Cerebellar nuclear complex (tissue), 1 donor: ENCODE measurements around the gene FBXL13.
"Not testable (repeated sequence)": the region's sequence is repeated elsewhere in the genome, so short reads cannot be mapped to it uniquely, and the experiment has no call there.

Experiments used
- DNase-seq, 2 experiments: peaks; one replicate each; lab custom pipeline; 2025; lab: John Stamatoyannopoulos, UW

FBXL13 gene

DNA sequence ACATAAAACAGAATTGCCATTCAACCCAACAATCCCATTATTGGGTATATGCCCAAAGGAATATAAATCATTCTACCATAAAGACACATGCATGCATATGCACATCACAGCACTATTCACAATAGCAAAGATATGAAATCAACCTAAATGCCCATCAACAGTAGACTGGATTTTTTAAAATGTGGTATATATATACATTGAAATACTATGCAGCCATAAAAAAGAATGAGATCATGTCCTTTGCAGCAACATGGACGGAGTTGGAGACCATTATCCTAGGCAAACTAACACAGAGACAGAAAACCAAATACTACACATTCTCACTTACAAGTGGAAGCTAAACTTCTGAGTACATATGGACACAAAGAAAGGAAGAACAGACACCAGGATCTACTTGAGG lies 51.0 kb downstream of the FBXL13 start:
- not testable (repeated sequence) for DNase-seq

DNA sequence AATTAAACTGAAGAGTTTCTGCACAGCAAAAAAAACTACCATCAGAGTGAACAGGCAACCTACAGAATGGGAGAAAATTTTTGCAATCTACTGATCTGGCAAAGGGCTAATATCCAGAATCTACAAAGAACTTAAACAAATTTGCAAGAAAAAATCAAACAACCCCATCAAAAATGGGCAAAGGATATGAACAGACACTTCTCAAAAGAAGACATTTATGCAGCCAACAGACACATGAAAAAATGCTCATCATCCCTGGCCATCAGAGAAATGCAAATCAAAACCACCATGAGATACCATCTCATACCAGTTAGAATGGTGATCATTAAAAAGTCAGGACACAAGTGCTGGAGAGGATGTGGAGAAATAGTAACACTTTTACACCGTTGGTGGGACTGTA lies 53.1 kb downstream of the FBXL13 start:
- DNase-seq = not testable (repeated sequence)

DNA sequence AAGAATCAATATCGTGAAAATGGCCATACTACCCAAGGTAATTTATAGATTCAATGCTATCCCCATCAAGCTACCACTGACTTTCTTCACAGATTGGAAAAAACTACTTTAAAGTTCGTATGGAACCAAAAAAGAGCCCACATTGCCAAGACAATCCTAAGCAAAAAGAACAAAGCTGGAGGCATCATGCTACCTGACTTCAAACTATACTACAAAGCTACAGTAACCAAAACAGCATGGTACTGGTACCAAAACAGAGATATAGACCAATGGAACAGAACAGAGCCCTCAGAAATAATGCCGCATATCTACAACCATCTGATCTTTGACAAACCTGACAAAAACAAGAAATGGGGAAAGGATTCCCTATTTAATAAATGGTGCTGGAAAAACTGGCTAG lies 53.7 kb downstream of the FBXL13 start:
- DNase-seq = not testable (repeated sequence)

DNA sequence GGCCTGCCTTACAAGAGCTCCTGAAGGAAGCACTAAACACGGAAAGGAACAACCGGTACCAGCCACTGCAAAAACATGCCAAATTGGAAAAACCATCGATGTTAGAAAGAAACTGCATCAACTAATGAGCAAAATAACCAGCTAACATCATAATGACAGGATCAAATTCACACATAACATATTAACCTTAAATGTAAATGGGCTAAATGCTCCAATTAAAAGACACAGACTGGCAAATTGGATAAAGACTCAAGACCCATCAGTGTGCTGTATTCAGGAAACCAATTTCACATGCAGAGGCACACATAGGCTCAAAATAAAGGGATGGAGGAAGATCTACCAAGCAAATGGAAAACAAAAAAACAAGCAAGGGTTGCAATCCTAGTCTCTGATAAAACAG lies 56.3 kb downstream of the FBXL13 start:
- DNase-seq = not testable (repeated sequence)

DNA sequence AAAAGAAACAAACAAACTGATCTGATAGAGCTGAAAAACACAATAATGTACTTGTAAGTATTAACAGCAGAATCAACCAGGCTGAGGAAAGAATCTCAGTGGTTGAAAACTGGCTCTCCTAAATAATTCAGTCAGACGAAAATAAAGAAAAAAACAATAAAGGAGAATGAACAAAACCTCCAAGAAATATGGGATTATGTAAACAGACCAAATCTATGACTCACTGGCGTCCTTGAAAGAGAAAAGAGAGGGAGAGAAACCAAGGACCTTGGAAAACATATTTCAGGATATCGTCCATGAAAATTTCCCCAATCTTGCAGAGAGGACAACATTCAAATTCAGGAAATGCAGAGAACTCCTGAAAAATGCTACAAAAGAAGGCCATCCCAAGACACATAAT lies 62.9 kb downstream of the FBXL13 start:
- DNase-seq = no peak

DNA sequence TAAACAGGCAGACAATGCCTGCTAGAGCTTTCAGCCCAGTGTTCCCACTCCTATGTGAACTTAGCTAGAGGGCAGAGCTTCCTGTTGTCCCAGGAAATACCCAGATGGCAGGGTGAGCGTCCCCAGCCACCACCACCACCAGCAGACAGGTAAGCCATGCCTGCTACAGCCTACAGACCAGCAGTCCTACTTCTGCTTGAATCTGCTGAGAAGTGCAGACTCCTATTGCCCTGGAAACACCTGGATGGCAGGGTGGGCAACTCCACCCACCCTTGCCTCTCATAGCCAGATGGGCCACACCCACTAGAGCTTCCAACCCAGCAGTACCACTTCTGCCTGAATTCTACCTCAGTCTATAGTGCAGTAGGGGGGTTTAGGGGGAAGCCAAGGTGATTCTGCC lies 64.4 kb downstream of the FBXL13 start:
- DNase-seq = no peak

DNA sequence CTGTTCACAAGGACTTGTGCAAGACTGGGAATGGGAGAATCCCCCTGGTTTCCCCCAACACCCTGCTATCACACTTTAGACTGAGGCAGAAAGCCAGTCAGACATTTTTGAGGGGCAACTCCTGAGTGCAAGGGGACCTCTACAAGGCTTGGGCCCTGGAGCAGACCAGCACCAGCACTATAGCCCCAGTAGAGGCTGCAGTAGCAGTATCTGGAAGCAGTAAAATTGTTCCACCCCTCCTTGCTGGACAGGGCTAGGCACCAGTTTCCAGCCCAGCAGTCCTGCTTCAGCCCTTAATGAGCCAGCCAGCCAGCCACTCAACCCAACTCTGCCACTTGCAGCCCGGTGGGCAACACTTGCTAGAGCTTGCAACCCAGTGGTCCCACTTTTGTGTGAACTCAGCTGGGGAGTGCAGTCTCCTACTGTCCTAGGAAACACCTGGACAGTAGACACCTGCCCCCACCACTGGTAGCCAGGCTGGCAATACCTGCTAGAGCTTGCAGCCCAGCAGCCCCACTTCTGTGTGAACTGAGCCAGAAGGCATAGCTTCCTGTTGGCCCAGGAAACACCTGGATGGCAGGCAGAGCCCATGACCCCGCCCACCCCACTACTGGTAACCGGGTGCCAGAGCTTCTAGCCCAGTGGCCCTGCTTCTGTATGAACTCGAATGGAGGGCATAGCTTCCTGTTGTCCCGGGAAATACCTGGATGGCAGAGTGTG lies 65.0 kb downstream of the FBXL13 start:
- DNase-seq = no peak

DNA sequence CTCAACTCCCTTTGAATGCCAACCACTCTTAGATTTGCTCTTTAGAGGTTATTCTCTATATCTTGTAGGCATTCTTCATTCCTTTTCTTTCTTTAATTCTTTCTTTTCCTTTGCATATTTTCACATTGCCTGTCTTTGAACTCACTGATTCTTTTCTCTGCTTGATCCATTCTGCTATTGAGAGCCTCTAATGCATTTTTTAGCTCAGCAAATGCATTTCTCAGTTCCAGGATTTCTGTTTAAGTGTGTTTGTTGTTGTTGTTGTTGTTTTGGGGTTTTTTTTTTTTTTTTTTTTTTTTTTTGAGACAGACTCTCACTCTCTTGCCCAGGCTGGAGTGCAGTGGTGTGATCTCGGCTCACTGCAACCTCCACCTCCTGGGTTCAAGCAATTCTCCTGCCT lies 71.6 kb downstream of the FBXL13 start:
- no peak for DNase-seq

DNA sequence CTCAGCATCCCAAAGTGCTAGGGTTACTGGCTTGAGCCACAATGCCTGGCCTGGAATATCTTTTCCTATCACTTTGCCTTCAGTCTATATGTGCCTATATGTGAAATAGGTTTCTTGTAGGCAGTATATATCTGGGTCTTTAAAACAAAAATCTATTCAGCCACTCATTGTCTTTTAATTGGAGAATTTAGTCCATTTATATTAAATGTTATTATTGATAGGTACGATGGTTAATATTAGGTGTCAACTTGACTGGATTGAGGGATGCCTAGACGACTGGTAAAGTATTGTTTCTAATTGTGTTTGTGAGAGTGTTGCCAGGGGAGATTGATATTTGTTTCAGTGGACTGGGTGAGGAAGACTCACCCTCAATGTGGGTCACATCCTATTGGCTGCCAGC lies 73.4 kb downstream of the FBXL13 start:
- DNase-seq = no peak

DNA sequence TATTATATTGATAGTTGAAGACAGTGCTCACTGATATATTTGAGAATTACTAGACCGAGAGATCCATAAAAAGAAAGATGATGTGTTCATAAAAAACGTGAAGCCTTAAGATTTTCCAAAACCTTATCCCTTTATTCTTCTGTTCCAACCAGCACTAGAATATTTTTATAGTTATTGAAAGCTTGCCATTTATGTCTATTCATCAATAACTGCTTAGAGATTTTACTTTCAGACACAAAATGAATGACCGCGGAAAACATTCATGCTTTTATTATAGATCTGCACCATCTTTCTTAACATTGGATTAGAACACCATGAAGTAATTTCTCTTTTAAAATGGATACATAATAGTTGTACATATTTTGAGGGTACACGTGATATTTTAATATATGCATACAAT lies 77.6 kb downstream of the FBXL13 start:
- DNase-seq = no peak

DNA sequence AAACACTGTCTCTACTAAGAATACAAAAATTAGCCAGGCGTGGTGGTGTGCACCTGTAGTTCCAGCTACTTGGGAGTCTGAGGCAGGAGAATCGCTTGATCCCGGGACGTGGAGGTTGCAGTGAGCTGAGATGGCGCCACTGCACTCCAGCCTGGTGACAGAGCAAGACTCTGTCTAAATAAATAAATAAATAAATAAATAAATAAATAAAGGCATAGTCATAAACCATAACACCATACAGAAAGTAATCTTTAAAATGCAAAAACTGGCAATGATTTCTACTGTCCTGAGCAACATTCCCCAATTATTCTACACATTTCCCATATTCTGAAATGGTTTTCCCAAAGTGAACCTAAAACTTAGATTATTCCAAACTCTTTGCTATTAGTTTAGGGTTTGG lies 79.0 kb downstream of the FBXL13 start:
- not testable (repeated sequence) for DNase-seq

DNA sequence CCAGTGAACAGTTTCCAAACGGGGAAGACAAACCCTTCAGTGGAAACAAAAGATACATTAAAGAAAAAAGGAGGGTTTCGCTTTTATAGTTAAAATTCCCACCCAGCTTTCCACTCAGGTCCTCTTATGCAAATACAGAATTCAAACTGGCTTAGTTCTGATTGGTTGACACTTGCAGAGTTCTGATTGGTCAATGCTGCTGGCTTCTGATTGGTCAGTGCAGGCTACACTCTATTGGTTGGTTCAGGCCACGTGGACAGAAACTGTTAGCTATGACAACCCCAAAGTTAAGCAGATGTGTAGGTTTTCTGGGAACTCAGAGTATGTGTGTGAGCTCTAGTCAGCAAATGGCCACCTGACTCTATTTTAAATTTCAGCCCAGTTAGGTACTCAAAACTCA lies 80.0 kb downstream of the FBXL13 start:
- no peak for DNase-seq

DNA sequence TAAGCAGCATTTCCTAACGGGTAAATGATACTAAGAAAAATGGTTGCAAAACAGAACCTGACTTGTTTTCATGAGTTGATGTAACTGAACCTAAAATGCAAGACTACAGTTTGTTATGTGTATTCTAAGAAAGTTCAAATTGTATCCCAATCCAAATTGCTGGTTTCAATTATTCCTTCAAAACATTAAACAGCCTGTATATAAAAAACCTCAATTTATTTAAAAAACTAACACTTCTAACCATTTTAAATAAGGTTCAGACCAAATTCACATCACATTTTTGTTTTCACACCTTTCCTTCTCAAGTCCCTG lies 80.9 kb downstream of the FBXL13 start:
- no peak for DNase-seq

DNA sequence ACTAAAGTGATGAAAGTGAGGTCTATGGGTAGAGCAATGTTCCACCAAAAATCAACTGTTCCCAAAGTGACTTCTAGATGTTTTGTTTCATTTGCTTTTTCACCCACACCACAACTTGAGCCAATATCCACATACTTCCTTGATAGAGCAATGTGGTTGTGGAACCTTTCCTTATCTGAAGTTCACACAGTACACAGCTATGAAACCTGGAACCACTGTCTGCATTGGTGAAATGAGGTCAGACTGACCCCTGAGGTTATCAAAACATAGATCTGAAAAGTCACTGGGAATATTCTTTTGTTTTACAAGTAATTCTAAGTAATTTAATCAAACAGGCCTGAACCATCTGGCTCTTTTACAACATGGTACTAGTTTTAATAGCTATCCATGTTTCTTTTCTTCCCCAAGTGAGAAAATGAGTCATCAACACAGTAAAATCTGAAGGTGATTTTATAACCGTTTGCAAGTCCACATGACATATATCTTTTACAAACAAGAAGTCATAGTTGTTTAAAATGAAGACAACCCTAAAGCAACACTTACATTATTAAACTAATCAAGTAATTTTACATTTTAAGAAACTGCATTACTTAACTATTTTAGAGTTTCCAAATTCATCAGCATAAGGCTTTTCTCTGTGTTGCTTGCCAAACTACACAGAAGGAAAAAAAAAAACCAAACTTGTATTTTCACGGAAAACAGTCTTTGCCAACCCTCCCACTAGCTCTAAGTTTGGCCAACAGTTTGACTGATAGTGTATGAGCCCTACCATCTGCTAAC lies 81.5 kb downstream of the FBXL13 start:
- DNase-seq = no peak

DNA sequence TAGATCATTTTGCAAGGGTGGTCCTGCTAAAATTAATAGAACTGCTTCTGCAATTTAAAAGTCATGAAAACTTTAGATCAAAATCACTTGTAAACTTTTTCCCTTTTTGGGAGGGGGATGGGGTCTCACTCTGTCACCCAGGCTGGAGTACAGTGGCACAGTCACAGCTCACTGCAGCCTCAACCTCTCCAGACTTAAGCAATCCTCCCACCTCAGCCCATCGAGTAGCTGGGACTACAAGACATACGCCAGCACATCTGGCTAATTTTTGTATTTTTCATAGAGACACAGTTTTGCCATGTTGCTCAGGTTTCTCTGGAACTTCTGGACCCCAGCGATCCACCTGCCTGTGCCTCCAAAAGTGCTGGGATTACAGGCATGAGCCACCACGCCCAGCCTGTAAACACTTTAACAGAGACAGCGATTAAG lies 82.1 kb downstream of the FBXL13 start:
- DNase-seq = no peak

DNA sequence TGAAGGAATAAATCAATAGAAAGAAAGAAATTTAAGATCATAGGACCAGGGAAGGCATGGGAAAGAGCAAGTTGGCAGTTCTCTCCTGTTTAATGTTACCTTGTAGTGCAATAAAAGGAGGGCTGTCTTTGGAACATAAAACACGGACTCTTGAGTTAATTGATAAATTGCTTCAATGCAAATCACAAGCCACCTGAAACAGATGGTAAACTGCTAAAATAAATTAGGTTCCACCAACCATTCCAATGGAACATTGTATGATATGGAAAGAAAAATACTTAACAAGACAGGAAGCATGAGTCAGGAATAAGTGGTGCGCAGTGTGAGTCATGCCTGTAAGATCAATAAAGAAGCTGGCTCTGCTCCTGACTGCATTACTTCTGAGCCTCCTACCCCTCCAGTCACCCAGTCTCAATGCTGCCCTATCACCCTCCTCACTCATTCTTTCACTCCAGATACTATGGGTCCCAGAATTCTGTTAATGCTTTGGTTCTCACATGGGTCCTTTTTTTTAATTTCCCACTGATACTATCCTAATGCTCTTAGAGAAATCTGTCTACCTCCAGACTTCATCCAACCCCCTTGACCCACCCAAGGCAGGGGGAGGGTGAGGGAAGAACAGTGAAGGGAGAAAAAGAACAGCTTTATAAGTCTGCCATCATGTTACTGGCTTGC lies 82.9 kb downstream of the FBXL13 start:
- DNase-seq = no peak

DNA sequence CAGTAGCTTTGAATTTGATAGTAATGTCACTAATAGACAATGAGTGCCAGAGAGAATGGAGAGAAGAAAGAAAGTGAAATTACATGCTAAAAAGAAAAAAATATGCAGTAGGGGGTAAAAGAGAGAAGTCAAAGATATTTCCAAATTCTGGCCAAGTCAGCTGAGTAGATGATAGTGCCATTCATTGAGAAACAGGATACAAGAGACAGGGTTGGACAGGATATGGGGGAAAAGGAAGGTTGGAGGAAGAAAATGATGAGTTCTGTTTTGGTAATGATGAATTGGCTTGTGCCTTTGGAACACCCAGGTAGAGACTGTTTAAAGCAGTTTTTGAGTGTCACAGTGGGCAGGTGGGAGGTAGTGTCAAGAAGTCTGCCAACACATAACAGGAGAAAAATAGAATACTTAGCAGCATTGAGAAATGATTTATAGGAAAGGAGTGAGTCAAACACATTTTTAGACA lies 83.5 kb downstream of the FBXL13 start:
- DNase-seq = no peak

DNA sequence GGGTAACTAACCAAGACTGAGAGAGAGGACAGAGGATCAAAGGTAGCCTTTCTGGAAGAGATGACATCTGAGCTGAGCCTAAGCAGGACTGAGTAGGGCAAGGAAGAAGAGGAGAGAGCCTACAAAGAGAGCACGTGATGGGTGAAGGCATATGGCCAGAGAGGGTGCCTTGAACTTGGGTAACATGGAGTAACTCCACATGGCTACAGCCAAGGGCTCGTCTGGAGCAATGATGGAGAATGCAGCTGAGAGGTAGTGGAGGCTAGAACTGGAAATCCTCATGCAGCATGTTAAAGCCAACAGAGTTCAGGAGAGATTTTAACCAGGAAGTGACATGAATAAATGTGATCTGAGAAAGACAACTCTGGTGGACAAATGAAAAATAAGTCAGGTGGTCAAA lies 84.0 kb downstream of the FBXL13 start:
- no peak for DNase-seq

DNA sequence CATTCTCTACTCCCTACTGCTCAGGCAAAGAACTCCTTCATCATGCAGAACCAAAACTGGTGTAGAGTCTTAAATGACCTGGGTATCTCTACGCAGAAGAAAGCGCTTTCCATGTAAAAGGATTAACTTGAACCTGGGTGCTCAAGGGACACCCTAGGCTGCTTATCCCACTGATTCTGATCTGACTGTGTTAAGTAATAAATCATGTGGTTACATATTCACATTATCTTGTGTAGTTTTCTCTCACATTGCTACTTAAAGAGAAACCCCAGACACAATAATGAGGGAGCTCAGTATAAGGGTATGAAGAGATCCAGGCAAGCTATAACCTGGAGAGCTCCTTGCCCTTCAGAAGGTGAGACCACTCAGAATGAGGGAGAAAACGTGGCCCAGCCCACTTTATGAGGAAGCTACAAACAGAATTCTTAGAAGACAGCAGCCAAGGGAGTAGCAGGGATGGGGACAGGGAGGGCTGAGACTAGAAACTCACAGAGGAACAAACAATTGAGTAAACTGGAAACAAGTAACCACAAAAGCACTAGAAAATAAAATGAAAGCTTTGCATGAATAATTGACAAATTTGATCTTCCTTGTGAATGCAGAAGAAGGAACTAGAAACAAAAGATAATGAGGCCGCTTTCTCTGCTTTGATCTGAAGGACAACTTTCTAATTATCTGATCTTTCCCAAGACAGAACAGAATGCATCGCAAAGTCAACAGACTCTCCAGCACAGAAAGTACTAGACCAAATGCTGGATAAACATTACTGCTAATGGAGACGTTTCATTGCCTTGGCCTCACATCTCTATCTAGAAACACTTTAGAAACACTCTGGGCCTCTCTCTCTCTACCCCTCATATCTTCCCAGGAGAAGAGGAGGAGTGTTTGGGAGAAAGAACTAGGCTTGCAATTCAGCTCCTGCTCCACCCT lies 85.7 kb downstream of the FBXL13 start:
- no peak for DNase-seq

DNA sequence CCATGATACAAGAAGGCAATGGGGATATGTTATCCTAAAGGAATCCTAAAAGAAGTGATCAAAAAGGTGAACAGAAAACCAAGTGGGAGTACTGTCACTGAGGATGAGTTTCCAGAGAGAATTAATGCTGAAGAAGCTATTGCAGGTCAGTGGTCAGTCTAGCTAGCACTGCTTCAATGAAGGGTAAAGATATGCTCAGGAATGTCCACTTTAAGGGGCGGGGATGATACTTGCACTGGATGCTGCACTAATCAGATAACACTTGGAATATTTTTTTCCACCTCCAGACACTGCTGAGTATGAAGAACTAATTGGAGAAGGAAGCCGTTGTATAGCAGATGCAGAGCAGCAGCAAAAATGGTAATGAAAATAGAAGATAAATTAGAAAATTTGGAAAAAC lies 86.5 kb downstream of the FBXL13 start:
- no peak for DNase-seq

DNA sequence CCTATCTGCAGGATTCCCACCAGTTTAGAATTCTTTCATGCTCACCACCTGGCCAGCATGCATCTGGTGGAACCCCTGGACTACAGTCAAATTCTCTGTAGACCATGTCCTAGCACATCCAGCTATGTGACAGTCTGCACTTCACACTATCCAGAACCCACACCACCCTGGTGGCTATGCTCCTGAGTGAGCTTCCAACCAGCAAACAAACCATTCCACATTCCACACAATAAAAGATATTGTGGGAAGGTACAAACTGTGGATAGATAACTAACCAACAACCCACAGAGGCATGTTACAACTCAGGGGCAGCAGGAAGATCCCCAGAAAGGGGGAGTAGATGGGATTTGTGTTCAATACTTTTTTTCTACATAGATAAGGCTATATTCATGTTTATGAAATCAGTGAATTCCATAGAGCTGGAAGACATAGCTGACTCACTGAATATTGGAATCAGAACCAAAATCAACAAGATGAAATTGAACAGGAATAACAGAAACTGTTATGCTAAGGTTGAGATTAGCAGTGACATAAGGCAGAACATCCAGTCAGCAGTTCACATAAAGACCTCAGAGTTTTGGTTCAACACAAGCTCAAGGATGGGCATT lies 89.3 kb downstream of the FBXL13 start:
- no peak for DNase-seq

DNA sequence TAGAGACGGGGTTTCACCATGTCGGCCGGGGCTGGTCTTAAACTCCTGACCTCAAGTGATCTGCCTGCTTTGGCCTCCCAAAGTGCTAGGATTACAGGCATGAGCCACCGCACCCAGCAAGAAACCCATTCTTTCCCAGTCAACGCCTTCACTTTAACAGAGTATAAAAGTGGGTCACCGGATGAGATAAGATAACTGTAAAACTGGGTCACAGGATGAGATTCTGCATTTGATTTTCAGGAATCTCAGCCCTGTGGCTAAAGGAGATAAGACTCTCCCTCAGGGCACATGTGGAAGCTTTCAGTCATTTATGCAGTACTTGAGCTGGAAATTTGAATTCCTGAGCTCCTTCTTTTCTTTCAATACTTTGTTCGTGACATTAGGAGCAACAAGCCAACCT lies 91.0 kb downstream of the FBXL13 start:
- DNase-seq = no peak
